Superior temporal gyrus (tissue), 1 donor: ENCODE data around the gene RND3.
A peak's percentile ranks its signal among the peaks of the same experiment; 100 is the strongest.

Source experiments
- DNase-seq: peaks from one replicate; pipeline ENCODE4 v3.0.0-alpha.2; 2016; ENCODE audit errors: extremely low spot score

Gene RND3

DNA sequence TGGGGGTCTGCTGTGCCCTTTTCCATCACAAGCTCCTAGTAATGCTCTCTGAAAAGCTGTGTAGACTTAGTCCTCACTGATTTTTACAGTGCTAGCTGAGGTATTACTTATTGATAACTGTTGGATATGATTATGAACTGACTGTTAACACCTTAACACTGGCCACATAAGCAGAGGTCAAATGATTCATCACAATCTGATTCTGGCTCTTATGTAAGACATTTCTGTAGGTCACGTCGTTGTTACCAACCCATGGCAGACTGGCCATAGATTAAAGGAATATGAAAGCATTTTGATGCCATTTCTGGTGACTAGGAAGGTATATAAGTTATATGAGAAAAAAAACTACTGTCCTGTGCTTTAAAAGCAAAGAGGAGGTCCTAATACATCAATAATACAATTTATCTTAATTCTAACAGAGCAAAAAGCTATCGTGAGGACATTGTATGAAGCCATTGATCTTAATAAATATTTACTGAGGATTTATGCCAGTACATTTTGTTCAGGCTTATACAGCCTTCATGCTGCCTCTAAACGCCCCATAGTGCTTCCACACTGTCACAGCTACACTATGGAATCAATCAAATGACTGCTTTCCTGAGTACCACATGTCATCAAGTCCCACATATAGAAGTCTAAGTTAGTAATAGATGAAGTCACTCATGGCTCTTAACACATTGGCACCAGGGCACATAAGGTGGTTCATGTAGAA is 6.9 kb upstream of the RND3 start:
- no peak for DNase-seq

GRCh38 chr2:150491943-150492342 is 4.5 kb upstream of the RND3 start:
- DNase-seq, result no peak

DNA sequence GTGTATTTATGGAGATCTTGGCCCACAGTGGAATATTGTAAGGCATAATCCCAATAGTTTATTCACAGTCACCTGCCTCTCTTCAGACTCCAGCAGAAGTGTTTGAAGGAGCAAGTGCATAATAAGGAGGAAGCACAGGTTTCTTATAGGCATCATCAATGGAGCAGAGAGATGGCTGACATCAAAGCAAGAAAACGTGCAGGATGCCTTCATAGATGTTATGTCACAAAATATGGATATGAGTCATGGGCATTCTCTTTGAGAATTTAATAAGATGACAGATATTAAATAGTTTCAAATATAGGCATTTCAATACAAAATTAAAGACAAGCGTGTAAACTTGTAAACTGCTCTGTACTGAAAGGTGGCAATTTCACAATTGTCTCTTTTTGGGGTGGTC is 4.0 kb upstream of the RND3 start:
- no peak for DNase-seq

DNA sequence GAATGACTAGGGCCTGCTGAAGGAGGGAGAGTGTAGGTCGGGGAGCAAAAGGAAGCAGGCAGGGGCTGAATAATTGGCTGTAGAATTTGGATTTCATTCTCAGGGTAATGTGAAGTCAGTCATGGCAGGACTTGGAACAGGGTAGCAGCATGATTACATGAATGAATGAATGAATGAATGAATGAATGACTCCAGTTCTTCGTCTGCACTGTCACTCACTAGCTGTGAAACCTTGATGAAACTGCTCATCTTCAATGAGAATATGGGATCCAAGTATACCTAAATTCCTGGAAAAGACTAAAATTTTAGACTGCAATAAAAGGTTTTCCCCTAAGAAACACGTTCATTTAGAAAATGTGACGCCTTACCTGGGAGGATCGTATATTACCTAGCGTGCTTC is 3.0 kb upstream of the RND3 start:
- DNase-seq, result no peak

DNA sequence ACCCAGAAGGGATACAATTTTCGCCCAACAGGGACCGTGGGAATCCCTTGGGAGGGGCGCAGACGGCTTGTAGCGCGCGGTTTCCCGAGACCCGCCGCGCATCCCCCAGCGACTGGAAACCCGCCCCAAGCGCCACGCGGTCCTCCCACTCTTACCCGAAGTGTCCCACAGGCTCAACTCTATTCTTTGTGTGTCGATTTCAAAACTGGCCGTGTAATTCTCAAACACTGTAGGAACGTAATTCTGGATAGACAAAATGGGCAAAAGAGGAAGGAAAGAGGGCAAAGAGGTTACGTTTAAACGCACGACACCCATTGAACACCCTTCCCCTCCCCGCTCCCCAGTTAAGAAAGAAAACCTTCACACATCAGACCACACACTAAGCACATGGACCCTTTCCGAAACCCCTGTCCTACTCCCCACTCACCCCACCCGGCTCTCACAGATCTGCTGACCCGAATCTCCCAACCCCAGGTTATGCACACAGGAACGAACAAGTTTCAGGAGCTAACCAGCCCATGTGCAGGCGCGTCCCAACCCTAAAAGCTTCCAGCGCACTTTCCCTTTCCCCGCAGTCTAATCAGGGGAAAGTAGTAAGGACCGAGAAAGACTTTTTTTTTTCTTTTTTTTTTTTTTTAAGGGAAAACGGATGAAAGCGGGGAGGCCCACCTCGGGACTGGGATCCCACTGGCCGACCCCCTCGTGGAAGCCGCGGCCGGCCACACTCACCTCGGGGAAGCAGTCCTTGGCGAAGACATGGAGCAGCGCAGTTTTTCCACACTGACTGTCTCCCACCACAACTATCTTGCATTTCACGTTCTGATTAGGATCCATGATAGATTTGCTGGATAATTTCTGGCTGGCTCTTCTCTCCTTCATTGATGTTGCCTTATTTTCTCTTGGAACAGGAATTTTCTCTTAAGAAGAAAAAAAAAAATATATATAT is 655 bp downstream of the RND3 start:
- DNase-seq, result no peak

DNA sequence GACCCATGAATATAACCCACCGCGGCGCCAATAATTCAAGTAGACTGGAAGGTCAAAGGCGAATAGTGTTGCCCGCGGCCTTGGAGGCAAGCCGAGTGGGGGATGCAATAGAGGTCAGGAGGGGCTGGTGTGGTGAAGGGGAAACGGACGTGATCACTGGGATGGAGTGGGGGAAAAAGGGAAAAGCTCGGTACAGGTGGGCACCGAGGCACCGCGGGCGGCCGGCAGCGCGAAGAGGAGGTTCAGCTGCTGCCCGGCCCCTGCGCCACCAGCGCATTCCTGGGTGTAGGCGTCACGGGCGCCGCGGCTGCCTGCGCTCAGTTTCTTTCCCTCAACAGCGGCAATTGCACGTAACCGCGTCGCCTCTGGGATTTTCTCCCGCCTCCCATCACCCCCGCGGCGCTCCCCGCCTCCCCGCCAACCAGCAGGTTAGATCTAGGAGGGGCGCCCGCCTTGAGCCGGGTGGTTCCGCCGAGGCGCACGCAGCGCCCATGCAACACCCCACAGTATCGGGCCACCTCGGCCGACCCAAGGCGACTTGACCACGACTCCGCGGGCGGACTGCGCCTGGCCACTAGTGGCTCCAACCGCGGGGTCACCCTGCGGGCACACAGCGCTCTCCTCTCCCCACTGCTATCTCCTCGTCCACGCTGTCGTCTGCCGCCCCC is 1.5 kb downstream of the RND3 start:
- no peak for DNase-seq

DNA sequence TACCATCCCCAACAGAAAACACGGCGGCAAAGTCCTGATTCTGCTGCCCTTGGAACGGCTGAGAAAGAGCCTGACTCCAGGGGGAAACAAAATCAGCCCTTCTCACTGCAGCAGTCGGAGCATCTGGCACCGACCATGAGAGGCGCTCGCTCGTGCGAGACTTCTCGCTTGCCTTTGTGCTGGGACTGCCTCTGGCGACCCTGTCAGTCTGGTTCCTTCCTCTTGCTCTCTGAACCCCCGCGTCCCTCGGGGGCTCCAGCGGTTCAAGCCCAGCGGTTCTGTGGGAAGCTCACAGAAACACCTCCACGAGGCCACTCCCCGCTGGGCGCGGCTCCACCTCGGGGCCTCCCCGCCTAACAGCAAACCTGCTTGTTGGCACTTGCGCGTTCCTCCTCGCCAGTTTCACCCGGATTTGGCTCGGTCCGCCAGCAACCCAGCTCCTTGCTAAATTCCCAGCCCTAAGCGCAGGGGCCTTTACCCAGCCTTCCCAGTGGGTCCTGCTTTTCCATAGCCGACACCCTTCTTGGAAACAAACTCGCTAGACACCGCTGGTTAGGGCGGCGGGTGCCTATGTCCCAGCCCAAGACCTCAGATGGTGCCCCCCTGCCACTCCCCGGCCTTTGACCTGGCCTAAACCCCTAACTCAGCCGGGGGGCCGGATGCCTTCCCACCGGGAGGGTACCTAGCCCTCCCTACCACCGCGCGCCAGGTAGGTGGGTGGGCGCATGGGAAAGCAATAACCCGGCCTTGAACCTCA is 2.2 kb downstream of the RND3 start:
- DNase-seq, result peak; percentile 60

- no peak for DNase-seq
These were observed 2.9 kb downstream of the RND3 start for GRCh38 chr2:150484461-150485021.

GRCh38 chr2:150484006-150484405 is 3.5 kb downstream of the RND3 start:
- DNase-seq, result no peak

GRCh38 chr2:150483532-150483931 is 3.9 kb downstream of the RND3 start:
- no peak for DNase-seq

GRCh38 chr2:150482667-150483400 is 4.6 kb downstream of the RND3 start:
- no peak for DNase-seq

- DNase-seq, result no peak
These were observed 5.4 kb downstream of the RND3 start for GRCh38 chr2:150482111-150482510.

GRCh38 chr2:150480971-150481830 is 6.3 kb downstream of the RND3 start:
- DNase-seq, result no peak

- DNase-seq, result no peak
These were observed 7.2 kb downstream of the RND3 start for GRCh38 chr2:150480241-150480640.

DNA sequence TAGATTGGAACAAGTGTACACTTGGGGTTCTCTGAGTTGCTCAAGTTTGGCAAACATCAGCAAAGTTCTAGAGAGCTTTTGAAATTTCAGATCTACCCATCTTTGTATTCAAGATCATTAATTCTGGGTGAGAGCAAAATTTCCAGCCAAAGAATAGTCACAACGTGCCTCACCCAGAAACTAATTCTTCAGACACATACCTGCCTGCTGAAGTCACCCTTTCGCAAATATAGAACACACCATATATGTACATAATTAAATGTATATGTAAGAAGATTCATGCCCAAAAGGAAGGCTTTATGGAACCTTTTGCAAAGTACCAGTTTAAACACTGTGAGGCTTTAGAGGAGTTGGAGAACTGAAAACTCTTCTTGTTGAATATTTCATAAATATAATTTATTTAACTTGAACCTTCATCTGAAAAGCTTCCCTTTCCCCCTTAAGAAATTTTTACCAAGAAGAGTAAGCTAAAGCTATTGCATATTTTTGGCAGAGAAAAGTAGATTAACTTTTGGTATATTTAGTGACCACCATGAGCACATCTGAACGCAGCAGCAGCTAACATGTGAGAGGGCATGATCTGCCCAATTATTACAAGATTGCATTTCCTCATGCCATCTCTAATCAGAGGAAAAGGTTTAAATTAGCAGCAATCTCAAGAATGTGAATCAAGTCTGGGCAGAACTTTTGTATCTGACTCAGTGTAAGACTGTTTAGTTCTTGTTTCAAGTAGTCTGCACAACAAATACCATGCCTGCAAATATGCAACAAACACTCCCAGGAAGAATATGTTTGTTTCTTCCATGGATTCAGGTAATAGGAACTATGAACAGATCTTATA is 8.2 kb downstream of the RND3 start:
- no peak for DNase-seq

DNA sequence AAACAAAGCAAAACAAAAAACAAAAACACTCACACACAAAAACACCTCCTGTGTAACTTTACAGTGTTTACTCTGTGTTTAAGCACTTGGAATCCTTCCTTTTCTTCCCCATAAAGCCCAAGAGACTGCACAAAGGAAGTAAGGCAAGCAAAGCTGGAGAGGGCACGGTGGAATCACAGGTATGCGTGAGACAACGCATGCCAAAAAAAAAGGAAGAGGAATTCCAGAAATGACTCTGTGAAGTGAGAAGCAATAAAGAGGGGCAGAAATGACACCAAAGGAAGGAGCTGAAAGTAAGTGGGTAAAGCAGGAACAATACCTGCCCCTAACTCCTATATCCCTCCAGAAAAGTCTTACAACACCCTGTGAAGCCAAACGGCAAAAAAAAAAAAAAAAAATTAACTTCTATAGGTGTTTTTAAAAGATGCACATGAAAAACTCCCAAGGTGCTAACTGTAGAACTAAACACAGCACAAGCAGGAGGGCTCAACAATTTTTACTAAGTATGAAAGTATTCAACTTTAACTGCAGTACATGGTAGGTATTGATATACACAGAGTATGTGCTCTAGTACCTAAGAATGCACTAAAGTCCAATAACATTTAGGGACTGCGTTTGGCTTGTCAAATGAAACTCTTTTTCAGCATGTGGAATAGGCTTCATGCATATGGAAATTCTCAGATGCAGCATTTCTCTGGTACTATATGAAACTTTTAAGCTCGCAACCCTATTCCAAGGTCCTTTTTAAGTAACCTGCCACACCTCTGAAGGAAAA is 9.1 kb downstream of the RND3 start:
- DNase-seq, result no peak

DNA sequence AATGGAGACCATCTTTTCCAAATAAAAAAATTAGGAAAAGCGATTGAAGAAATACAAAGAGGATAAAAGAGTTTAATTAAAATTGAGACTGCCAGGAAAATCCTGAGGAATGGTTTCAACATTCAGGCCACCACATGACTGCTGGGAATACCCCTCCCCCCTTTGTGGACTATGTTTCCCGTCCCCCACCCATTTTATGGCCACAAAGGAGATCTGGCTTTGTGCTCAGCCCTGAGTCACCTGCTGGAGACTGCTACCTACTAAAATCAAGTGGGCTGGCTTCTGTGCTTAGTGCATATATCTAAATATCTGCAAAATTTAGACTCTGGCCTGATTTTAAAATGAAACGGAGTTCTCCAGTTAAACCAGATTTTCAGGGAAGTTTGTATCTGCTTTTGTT is 10.1 kb downstream of the RND3 start:
- no peak for DNase-seq

- no peak for DNase-seq
These were observed 10.6 kb downstream of the RND3 start for GRCh38 chr2:150476809-150477302.
